GM23338 (cell line): ENCODE measurements around the gene GPHA2. TPM values are rescaled to one million over a fixed set of nuclear protein-coding genes. Genes with fewer than 3 reads are reported as not detected.

Experiments used
- ATAC-seq: fragments of 200-7000 bp; cut with Tn5 transposase; 3 replicates; pipeline ENCODE4 v1.9.1; 2020
- DNase-seq: peaks from one replicate; pipeline ENCODE4 v3.0.0-alpha.2; 2015; ENCODE audit warnings: low spot score
- H2AFZ ChIP-seq: fragments of 200-600 bp; sonication (generic); 2 replicates; pipeline ENCODE4 v1.8.0; 2016; ENCODE audit warnings: antibody characterized with exemption, mild to moderate bottlenecking, moderate library complexity
- H3F3A ChIP-seq: fragments of 200-600 bp; sonication (generic); replicated peaks from 2 replicates; pipeline ENCODE4 v1.8.0; 2017; ENCODE audit warnings: antibody characterized with exemption, mixed run types, low read depth
- H3K27ac ChIP-seq: fragments of 200-600 bp; sonication (generic); 2 replicates; pipeline ENCODE4 v1.6.1; 2016; ENCODE audit warnings: low read depth
- H3K27me3 ChIP-seq: fragments of 200-600 bp; sonication (generic); 2 replicates; pipeline ENCODE4 v1.8.0; 2016; ENCODE audit warnings: mild to moderate bottlenecking, mixed run types, moderate library complexity; ENCODE audit not compliant: insufficient read depth
- H3K36me3 ChIP-seq: fragments of 200-600 bp; sonication (generic); 2 replicates; pipeline ENCODE4 v1.8.0; 2016; ENCODE audit warnings: mild to moderate bottlenecking; ENCODE audit not compliant: insufficient read depth
- H3K4me1 ChIP-seq: fragments of 200-600 bp; sonication (generic); 2 replicates; pipeline ENCODE4 v1.8.0; 2016; ENCODE audit warnings: mild to moderate bottlenecking, moderate library complexity; ENCODE audit not compliant: insufficient read depth
- H3K4me2 ChIP-seq: fragments of 200-600 bp; sonication (generic); 2 replicates; pipeline ENCODE4 v1.7.1; 2017; ENCODE audit warnings: mixed run types
- H3K4me3 ChIP-seq: fragments of 200-600 bp; sonication (generic); 2 replicates; pipeline ENCODE4 v1.6.1; 2016; ENCODE audit warnings: mixed run types
- H3K79me2 ChIP-seq: fragments of 200-600 bp; sonication (generic); replicated peaks from 2 replicates; pipeline ENCODE4 v1.8.0; 2017; ENCODE audit warnings: mild to moderate bottlenecking; ENCODE audit not compliant: insufficient read depth
- H3K9me2 ChIP-seq: fragments of 200-600 bp; sonication (generic); 2 replicates; pipeline ENCODE4 v1.8.0; 2017; ENCODE audit not compliant: insufficient read depth
- H4K20me1 ChIP-seq: fragments of 200-600 bp; sonication (generic); replicated peaks from 2 replicates; pipeline ENCODE4 v1.8.0; 2017; ENCODE audit warnings: mild to moderate bottlenecking; ENCODE audit not compliant: insufficient read depth
- H3K27ac Mint-ChIP-seq: 2 replicates; pipeline ENCODE4 v1.8.0; 2020; ENCODE audit warnings: inconsistent platforms, mild to moderate bottlenecking, moderate library complexity, mixed read lengths
- H3K27me3 Mint-ChIP-seq: 3 replicates; pipeline ENCODE4 v1.8.0; 2022; ENCODE audit warnings: low read depth, mild to moderate bottlenecking, moderate library complexity, mixed read lengths, inconsistent platforms; ENCODE audit not compliant: insufficient read depth, poor library complexity
- H3K36me3 Mint-ChIP-seq: 3 replicates; pipeline ENCODE4 v1.8.0; 2021; ENCODE audit warnings: low read depth, mild to moderate bottlenecking, inconsistent platforms, moderate library complexity, mixed read lengths
- H3K4me1 Mint-ChIP-seq: 3 replicates; pipeline ENCODE4 v1.8.0; 2020; ENCODE audit warnings: mild to moderate bottlenecking, inconsistent platforms, mixed read lengths
- H3K4me3 Mint-ChIP-seq: 3 replicates; pipeline ENCODE4 v1.8.0; 2021; ENCODE audit warnings: moderate library complexity, mild to moderate bottlenecking, inconsistent platforms, mixed read lengths
- H3K9me3 Mint-ChIP-seq: 3 replicates; pipeline ENCODE4 v1.8.0; 2020; ENCODE audit warnings: moderate library complexity, mild to moderate bottlenecking, inconsistent platforms, mixed read lengths
- CREB1 ChIP-seq: fragments of 250-450 bp; sonication (Bioruptor Pico); IDR thresholded peaks from 2 replicates; pipeline ENCODE4 v1.5.0; 2020; ENCODE audit warnings: low read depth, mild to moderate bottlenecking, moderate library complexity
- EZH2 ChIP-seq: fragments of 200-600 bp; sonication (generic); IDR thresholded peaks from one replicate; pipeline ENCODE4 v1.8.0; 2017; ENCODE audit warnings: antibody characterized with exemption, mild to moderate bottlenecking, low read depth; ENCODE audit not compliant: unreplicated experiment
- NANOG ChIP-seq: IDR thresholded peaks from 2 replicates; pipeline ENCODE4 v1.6.1; 2016; ENCODE audit warnings: antibody characterized with exemption, borderline replicate concordance
- ZNF114 ChIP-seq: fragments of 250-450 bp; sonication (Bioruptor Pico); IDR thresholded peaks from 2 replicates; pipeline ENCODE4 v1.5.0; 2020; ENCODE audit warnings: mild to moderate bottlenecking, moderate library complexity
- ZNF331 ChIP-seq: fragments of 250-450 bp; sonication (Bioruptor Pico); IDR thresholded peaks from 2 replicates; pipeline ENCODE4 v1.5.0; 2020; ENCODE audit warnings: low read depth, mild to moderate bottlenecking, moderate library complexity
- polyA plus RNA-seq: library from polyadenylated mRNA; unstranded; fragments of >200 nt; fragmentation: Nextera tagmentation; extraction: Ambion mirVana; gene quantifications from 2 replicates; pipeline ENCODE4 v1.2.1, GENCODE V29; 2016
- total RNA-seq: library from RNA; depleted of rRNA; stranded (reverse); fragments of >200 nt; shearing (Covaris generic); gene quantifications from 2 replicates; pipeline ENCODE4 v1.2.3, GENCODE V29; 2014
- TF ChIP-seq, protein P1 (sequence below), 2 experiments: fragments of 200-600 bp in 1 of 2; sonication (generic) in 1 of 2; conservative IDR thresholded peaks; 2 replicates each; pipeline versions ENCODE4 v1.5.1 to v1.6.1; 2016 to 2017; ENCODE audit warnings: antibody characterized with exemption in 2 of 2, low read depth in 2 of 2, mild to moderate bottlenecking in 2 of 2, moderate library complexity in 1 of 2
- TF ChIP-seq, protein P2 (sequence below): fragments of 250-450 bp; sonication (Bioruptor Pico); IDR thresholded peaks from 2 replicates; pipeline ENCODE4 v1.5.0; 2020; ENCODE audit warnings: mild to moderate bottlenecking, moderate library complexity
- TF ChIP-seq, protein P3 (sequence below): IDR thresholded peaks from 2 replicates; pipeline ENCODE4 v1.6.1; 2016; ENCODE audit warnings: antibody characterized with exemption

GPHA2 gene
- total and polyA plus RNA-seq, 2 experiments from 2014 or later: 0.83 to 1.8 TPM

DNA sequence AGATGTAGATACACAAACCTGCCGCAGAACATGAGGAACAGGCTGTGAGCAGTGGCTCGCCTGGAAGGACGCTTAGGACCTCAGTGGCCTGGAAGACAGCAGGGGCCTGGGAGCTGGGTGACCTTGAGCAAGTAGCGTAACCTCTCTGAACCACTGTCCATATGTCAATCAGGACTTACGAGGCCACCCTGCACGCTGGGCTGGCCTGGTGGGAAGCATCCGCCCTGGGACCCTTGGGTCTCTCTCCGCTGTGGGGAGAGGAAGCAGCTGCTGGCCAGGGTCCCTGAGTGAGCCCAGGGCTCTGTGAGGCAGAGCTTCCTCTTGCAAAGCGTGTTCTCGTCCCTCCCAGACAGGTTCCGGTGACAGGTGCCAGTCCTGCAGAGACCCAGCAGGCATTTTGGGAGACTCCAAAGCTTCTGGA lies 43.3 kb downstream of the GPHA2 start:
- H3K36me3 ChIP-seq: no peaks in the 10 kb centered on the region
- peaks cover 12% of the 10 kb centered on the region; the same call in 1 of the 2 replicates for H3K4me1 ChIP-seq
- no peaks in the 10 kb centered on the region for H3K9me2 ChIP-seq
- no peak overlapping the region; the same call in 2 of the 3 replicates for H3K4me3 Mint-ChIP-seq
- H3K36me3 Mint-ChIP-seq: no peaks in the 10 kb centered on the region; the same call in 2 of the 3 replicates
- ATAC-seq (no peak), DNase-seq (no peak)
- no peaks in the 10 kb centered on the region for H4K20me1 ChIP-seq
- no peaks in the 10 kb centered on the region for H3K27me3 ChIP-seq
- TF ChIP-seq, protein P1, sequence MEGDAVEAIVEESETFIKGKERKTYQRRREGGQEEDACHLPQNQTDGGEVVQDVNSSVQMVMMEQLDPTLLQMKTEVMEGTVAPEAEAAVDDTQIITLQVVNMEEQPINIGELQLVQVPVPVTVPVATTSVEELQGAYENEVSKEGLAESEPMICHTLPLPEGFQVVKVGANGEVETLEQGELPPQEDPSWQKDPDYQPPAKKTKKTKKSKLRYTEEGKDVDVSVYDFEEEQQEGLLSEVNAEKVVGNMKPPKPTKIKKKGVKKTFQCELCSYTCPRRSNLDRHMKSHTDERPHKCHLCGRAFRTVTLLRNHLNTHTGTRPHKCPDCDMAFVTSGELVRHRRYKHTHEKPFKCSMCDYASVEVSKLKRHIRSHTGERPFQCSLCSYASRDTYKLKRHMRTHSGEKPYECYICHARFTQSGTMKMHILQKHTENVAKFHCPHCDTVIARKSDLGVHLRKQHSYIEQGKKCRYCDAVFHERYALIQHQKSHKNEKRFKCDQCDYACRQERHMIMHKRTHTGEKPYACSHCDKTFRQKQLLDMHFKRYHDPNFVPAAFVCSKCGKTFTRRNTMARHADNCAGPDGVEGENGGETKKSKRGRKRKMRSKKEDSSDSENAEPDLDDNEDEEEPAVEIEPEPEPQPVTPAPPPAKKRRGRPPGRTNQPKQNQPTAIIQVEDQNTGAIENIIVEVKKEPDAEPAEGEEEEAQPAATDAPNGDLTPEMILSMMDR (conservative IDR thresholded peaks at IDR 0.05; ENCODE audit: low read depth in 2 of 2): no peak
- TF ChIP-seq, protein P2, sequence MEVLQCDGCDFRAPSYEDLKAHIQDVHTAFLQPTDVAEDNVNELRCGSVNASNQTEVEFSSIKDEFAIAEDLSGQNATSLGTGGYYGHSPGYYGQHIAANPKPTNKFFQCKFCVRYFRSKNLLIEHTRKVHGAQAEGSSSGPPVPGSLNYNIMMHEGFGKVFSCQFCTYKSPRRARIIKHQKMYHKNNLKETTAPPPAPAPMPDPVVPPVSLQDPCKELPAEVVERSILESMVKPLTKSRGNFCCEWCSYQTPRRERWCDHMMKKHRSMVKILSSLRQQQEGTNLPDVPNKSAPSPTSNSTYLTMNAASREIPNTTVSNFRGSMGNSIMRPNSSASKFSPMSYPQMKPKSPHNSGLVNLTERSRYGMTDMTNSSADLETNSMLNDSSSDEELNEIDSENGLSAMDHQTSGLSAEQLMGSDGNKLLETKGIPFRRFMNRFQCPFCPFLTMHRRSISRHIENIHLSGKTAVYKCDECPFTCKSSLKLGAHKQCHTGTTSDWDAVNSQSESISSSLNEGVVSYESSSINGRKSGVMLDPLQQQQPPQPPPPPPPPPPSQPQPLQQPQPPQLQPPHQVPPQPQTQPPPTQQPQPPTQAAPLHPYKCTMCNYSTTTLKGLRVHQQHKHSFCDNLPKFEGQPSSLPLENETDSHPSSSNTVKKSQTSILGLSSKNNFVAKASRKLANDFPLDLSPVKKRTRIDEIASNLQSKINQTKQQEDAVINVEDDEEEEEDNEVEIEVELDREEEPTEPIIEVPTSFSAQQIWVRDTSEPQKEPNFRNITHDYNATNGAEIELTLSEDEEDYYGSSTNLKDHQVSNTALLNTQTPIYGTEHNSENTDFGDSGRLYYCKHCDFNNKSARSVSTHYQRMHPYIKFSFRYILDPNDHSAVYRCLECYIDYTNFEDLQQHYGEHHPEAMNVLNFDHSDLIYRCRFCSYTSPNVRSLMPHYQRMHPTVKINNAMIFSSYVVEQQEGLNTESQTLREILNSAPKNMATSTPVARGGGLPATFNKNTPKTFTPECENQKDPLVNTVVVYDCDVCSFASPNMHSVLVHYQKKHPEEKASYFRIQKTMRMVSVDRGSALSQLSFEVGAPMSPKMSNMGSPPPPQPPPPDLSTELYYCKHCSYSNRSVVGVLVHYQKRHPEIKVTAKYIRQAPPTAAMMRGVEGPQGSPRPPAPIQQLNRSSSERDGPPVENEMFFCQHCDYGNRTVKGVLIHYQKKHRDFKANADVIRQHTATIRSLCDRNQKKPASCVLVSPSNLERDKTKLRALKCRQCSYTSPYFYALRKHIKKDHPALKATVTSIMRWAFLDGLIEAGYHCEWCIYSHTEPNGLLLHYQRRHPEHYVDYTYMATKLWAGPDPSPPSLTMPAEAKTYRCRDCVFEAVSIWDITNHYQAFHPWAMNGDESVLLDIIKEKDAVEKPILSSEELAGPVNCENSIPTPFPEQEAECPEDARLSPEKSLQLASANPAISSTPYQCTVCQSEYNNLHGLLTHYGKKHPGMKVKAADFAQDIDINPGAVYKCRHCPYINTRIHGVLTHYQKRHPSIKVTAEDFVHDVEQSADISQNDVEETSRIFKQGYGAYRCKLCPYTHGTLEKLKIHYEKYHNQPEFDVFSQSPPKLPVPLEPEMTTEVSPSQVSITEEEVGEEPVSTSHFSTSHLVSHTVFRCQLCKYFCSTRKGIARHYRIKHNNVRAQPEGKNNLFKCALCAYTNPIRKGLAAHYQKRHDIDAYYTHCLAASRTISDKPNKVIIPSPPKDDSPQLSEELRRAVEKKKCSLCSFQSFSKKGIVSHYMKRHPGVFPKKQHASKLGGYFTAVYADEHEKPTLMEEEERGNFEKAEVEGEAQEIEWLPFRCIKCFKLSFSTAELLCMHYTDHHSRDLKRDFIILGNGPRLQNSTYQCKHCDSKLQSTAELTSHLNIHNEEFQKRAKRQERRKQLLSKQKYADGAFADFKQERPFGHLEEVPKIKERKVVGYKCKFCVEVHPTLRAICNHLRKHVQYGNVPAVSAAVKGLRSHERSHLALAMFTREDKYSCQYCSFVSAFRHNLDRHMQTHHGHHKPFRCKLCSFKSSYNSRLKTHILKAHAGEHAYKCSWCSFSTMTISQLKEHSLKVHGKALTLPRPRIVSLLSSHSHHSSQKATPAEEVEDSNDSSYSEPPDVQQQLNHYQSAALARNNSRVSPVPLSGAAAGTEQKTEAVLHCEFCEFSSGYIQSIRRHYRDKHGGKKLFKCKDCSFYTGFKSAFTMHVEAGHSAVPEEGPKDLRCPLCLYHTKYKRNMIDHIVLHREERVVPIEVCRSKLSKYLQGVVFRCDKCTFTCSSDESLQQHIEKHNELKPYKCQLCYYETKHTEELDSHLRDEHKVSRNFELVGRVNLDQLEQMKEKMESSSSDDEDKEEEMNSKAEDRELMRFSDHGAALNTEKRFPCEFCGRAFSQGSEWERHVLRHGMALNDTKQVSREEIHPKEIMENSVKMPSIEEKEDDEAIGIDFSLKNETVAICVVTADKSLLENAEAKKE (CRISPR knock-in tag): no peak
- TF ChIP-seq CREB1 (no peak), ZNF114 (CRISPR knock-in tag) (no peak), NANOG (no peak), ZNF331 (CRISPR knock-in tag) (no peak), EZH2 (no peak)
- TF ChIP-seq, protein P3, sequence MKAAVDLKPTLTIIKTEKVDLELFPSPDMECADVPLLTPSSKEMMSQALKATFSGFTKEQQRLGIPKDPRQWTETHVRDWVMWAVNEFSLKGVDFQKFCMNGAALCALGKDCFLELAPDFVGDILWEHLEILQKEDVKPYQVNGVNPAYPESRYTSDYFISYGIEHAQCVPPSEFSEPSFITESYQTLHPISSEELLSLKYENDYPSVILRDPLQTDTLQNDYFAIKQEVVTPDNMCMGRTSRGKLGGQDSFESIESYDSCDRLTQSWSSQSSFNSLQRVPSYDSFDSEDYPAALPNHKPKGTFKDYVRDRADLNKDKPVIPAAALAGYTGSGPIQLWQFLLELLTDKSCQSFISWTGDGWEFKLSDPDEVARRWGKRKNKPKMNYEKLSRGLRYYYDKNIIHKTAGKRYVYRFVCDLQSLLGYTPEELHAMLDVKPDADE: no peak
- H3K27ac ChIP-seq: no peak overlapping the region
- H3K27ac Mint-ChIP-seq: no peak overlapping the region
- H3F3A ChIP-seq: no peaks in the 10 kb centered on the region
- H3K9me3 Mint-ChIP-seq: no peaks in the 10 kb centered on the region
- peaks cover 17% of the 10 kb centered on the region for H3K4me1 Mint-ChIP-seq
- H3K27me3 Mint-ChIP-seq: peaks cover 15% of the 10 kb centered on the region
- no peak overlapping the region for H3K4me2 ChIP-seq
- H2AFZ ChIP-seq: no peak overlapping the region
- H3K79me2 ChIP-seq: no peaks in the 10 kb centered on the region
- no peak overlapping the region for H3K4me3 ChIP-seq
